SK-N-SH treated with all-trans-retinoic acid at 6 μM for 48 hours (cell line): ENCODE data around the gene SEMA4D.

Source experiments
- ATAC-seq: fragments of 200-7000 bp; cut with Tn5 transposase; 3 replicates; pipeline ENCODE4 v1.9.1; 2020; ENCODE audit warnings: mild to moderate bottlenecking, moderate library complexity
- ARNTL ChIP-seq: fragments of 450-650 bp; formaldehyde crosslinking; IDR thresholded peaks from 2 replicates; pipeline ENCODE4 v1.5.0; 2020; ENCODE audit warnings: low read depth, mild to moderate bottlenecking, moderate library complexity, borderline replicate concordance
- BACH2 ChIP-seq: fragments of 250-450 bp; sonication (Bioruptor Pico); IDR thresholded peaks from 2 replicates; pipeline ENCODE4 v1.9.0; 2021; ENCODE audit warnings: mild to moderate bottlenecking, borderline replicate concordance
- CSDC2 ChIP-seq: fragments of 250-450 bp; sonication (Bioruptor Pico); IDR thresholded peaks from 2 replicates; pipeline ENCODE4 v1.5.0; 2020; ENCODE audit warnings: mild to moderate bottlenecking, moderate library complexity
- ESRRG ChIP-seq: fragments of 250-450 bp; sonication (Bioruptor Pico); IDR thresholded peaks from 2 replicates; pipeline ENCODE4 v1.6.1; 2021; ENCODE audit warnings: mild to moderate bottlenecking
- GLIS3 ChIP-seq: fragments of 250-450 bp; sonication (Bioruptor Pico); IDR thresholded peaks from 2 replicates; pipeline ENCODE4 v1.5.0; 2020; ENCODE audit warnings: mild to moderate bottlenecking, moderate library complexity
- ISL1 ChIP-seq: fragments of 250-450 bp; sonication (Bioruptor Pico); IDR thresholded peaks from 2 replicates; pipeline ENCODE4 v2.1.2; 2022; ENCODE audit warnings: mild to moderate bottlenecking, moderate library complexity
- OSR1 ChIP-seq: fragments of 250-450 bp; sonication (Bioruptor Pico); IDR thresholded peaks from 2 replicates; pipeline ENCODE4 v1.8.0; 2022; ENCODE audit warnings: moderate library complexity, mild to moderate bottlenecking, inconsistent platforms
- PPARA ChIP-seq: fragments of 250-450 bp; sonication (Bioruptor Pico); IDR thresholded peaks from 2 replicates; pipeline ENCODE4 v1.5.0; 2020; ENCODE audit warnings: mild to moderate bottlenecking, borderline replicate concordance
- SNAI2 ChIP-seq: fragments of 250-450 bp; sonication (Bioruptor Pico); IDR thresholded peaks from 2 replicates; pipeline ENCODE4 v1.5.0; 2020; ENCODE audit warnings: mild to moderate bottlenecking, moderate library complexity
- TCF4 ChIP-seq: fragments of 250-450 bp; sonication (Bioruptor Pico); IDR thresholded peaks from 2 replicates; pipeline ENCODE4 v1.8.0; 2021; ENCODE audit warnings: mild to moderate bottlenecking, moderate library complexity, borderline replicate concordance
- TOX ChIP-seq: fragments of 250-450 bp; sonication (Bioruptor Pico); IDR thresholded peaks from 2 replicates; pipeline ENCODE4 v1.8.0; 2021; ENCODE audit warnings: mild to moderate bottlenecking, moderate library complexity, borderline replicate concordance
- ZC3H10 ChIP-seq: fragments of 250-450 bp; sonication (Bioruptor Pico); IDR thresholded peaks from 2 replicates; pipeline ENCODE4 v1.5.1; 2021; ENCODE audit warnings: mild to moderate bottlenecking, moderate library complexity
- ZFP3 ChIP-seq: fragments of 250-450 bp; sonication (Bioruptor Pico); IDR thresholded peaks from 2 replicates; pipeline ENCODE4 v1.5.0; 2020; ENCODE audit warnings: mild to moderate bottlenecking, moderate library complexity
- ZFP30 ChIP-seq: fragments of 450-650 bp; formaldehyde crosslinking; IDR thresholded peaks from 2 replicates; pipeline ENCODE4 v1.5.0; 2022; ENCODE audit warnings: mild to moderate bottlenecking, moderate library complexity
- ZNF565 ChIP-seq: fragments of 450-650 bp; formaldehyde crosslinking; conservative IDR thresholded peaks from 2 replicates; pipeline ENCODE4 v1.5.0; 2020; ENCODE audit warnings: low read depth, mild to moderate bottlenecking, moderate library complexity
- ZNF70 ChIP-seq: fragments of 450-650 bp; formaldehyde crosslinking; IDR thresholded peaks from 2 replicates; pipeline ENCODE4 v1.5.0; 2020; ENCODE audit warnings: mild to moderate bottlenecking, moderate library complexity
- ZNF8 ChIP-seq: fragments of 450-650 bp; formaldehyde crosslinking; IDR thresholded peaks from 2 replicates; pipeline ENCODE4 v1.5.0; 2020; ENCODE audit warnings: mild to moderate bottlenecking, moderate library complexity
- TF ChIP-seq, protein P1 (sequence below): fragments of 250-450 bp; sonication (Bioruptor Pico); IDR thresholded peaks from 2 replicates; pipeline ENCODE4 v1.8.0; 2020; ENCODE audit warnings: mild to moderate bottlenecking, moderate library complexity, borderline replicate concordance
- TF ChIP-seq, protein P2 (sequence below): fragments of 250-450 bp; sonication (Bioruptor Pico); IDR thresholded peaks from 2 replicates; pipeline ENCODE4 v1.5.0; 2020; ENCODE audit warnings: mild to moderate bottlenecking, moderate library complexity
- TF ChIP-seq, protein P3 (sequence below): fragments of 250-450 bp; sonication (Bioruptor Pico); IDR thresholded peaks from 2 replicates; pipeline ENCODE4 v1.5.1; 2020; ENCODE audit warnings: low read depth, mild to moderate bottlenecking, moderate library complexity

SEMA4D gene

DNA sequence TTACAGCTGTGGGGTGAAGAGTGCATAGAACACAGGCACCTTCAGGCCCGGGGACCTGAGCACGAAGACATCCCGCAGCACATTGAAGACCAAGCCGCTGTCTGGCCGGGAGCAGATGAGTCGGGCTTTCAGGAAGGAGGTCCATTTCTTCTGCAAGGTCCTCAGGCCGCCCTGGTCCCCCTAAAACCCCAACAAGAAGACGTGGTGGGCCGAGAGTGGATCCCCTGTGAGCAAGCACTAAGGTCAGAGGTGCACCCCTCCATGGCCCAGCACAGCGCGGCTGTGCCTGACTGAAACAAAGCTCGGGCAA is 109.1 kb downstream of the SEMA4D start:
- no peak for ATAC-seq
- TF ChIP-seq, protein P1, sequence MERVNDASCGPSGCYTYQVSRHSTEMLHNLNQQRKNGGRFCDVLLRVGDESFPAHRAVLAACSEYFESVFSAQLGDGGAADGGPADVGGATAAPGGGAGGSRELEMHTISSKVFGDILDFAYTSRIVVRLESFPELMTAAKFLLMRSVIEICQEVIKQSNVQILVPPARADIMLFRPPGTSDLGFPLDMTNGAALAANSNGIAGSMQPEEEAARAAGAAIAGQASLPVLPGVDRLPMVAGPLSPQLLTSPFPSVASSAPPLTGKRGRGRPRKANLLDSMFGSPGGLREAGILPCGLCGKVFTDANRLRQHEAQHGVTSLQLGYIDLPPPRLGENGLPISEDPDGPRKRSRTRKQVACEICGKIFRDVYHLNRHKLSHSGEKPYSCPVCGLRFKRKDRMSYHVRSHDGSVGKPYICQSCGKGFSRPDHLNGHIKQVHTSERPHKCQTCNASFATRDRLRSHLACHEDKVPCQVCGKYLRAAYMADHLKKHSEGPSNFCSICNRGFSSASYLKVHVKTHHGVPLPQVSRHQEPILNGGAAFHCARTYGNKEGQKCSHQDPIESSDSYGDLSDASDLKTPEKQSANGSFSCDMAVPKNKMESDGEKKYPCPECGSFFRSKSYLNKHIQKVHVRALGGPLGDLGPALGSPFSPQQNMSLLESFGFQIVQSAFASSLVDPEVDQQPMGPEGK (CRISPR knock-in tag): no peak
- no peak for TF ChIP-seq ESRRG (CRISPR knock-in tag)
- TF ChIP-seq ZNF8: no peak
- TF ChIP-seq GLIS3 (CRISPR knock-in tag): no peak
- TF ChIP-seq ZNF565 (CRISPR knock-in tag): no peak
- TF ChIP-seq ZFP30 (CRISPR knock-in tag): no peak
- TF ChIP-seq ZNF70 (CRISPR knock-in tag): no peak
- no peak for TF ChIP-seq OSR1
- no peak for TF ChIP-seq ZFP3 (CRISPR knock-in tag)
- no peak for TF ChIP-seq TCF4

DNA sequence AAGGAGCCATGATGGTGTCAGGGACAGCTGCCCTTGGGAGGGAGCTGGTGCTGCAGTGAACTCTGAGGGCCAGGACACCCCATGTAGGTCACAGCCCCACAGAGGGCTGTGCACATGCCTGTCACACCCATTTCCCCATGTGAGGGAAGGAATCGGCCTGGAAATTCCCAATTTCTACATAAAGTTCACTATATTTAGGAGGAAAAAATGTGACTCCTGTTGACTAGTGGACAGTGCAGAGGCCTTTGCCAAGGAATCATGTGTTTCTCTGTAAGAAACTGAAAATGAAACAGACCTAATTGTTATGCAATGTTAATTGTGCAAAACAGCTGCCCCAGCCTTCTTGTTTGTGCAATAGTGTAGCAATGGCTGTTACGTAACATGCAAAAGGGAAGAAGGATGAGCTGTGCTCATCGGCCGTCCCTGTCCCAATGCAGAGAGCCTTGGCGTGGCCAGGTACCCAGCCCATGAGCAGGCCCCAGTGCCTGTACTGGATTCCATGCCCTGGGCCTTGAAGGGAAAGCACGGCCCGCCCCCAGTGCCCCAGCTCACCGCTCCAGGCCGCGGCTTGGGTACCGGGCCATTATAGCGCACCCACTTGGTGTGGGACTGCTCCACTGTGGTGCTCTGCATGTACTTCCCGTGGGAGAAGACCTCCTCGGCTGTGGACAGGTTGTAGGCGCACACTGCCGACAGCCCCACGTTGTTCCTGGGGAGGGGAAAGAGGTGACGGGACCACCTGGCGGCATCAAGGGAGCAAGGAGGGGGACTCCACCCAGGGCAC is 109.6 kb downstream of the SEMA4D start:
- TF ChIP-seq SNAI2 (CRISPR knock-in tag) (no peak), GLIS3 (CRISPR knock-in tag) (no peak), PPARA (CRISPR knock-in tag) (no peak), ZNF8 (no peak), BACH2 (CRISPR knock-in tag) (no peak), ZFP30 (CRISPR knock-in tag) (no peak)

DNA sequence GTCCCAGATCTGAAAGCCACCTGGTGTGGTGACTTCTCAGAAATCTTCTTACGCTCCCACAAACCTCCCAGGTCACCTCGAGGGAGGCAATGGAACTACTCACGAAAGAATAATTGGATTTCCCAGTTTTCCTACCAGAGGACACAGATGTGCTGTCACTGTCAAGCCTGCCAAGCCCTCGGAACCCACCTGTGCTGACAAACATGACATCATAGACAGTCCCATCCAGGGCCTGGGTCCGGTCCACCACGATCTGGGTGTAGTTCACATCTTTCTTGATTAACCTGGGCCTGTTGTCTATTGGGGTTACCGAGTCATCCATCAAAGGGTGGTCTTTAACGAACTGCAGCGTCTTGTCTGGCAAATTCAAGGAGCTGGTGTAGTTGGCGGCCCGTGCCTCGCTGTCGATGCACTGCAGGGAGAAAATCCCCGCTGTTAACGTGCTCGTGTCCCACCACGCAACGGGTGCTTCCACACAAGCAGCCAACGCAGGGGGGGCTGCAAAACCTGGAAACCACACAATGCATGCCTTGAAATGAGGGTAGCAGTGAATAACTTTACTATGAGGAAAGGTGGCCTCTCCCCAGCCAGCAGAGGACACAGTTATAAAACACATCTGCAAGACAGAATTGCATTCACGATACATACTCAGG is 110.6 kb downstream of the SEMA4D start:
- TF ChIP-seq ZFP30 (CRISPR knock-in tag) (no peak), ESRRG (CRISPR knock-in tag) (no peak), ISL1 (CRISPR knock-in tag) (no peak), ARNTL (CRISPR knock-in tag) (no peak), CSDC2 (CRISPR knock-in tag) (no peak), ZC3H10 (CRISPR knock-in tag) (no peak), BACH2 (CRISPR knock-in tag) (no peak), SNAI2 (CRISPR knock-in tag) (no peak)
- TF ChIP-seq, protein P2, sequence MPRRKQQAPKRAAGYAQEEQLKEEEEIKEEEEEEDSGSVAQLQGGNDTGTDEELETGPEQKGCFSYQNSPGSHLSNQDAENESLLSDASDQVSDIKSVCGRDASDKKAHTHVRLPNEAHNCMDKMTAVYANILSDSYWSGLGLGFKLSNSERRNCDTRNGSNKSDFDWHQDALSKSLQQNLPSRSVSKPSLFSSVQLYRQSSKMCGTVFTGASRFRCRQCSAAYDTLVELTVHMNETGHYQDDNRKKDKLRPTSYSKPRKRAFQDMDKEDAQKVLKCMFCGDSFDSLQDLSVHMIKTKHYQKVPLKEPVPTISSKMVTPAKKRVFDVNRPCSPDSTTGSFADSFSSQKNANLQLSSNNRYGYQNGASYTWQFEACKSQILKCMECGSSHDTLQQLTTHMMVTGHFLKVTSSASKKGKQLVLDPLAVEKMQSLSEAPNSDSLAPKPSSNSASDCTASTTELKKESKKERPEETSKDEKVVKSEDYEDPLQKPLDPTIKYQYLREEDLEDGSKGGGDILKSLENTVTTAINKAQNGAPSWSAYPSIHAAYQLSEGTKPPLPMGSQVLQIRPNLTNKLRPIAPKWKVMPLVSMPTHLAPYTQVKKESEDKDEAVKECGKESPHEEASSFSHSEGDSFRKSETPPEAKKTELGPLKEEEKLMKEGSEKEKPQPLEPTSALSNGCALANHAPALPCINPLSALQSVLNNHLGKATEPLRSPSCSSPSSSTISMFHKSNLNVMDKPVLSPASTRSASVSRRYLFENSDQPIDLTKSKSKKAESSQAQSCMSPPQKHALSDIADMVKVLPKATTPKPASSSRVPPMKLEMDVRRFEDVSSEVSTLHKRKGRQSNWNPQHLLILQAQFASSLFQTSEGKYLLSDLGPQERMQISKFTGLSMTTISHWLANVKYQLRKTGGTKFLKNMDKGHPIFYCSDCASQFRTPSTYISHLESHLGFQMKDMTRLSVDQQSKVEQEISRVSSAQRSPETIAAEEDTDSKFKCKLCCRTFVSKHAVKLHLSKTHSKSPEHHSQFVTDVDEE (CRISPR knock-in tag): no peak
- TF ChIP-seq, protein P3, sequence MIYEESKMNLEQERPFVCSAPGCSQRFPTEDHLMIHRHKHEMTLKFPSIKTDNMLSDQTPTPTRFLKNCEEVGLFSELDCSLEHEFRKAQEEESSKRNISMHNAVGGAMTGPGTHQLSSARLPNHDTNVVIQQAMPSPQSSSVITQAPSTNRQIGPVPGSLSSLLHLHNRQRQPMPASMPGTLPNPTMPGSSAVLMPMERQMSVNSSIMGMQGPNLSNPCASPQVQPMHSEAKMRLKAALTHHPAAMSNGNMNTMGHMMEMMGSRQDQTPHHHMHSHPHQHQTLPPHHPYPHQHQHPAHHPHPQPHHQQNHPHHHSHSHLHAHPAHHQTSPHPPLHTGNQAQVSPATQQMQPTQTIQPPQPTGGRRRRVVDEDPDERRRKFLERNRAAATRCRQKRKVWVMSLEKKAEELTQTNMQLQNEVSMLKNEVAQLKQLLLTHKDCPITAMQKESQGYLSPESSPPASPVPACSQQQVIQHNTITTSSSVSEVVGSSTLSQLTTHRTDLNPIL (CRISPR knock-in tag): no peak
- ATAC-seq: no peak

More for the DNA sequence above, 109.6 kb downstream of the SEMA4D start:
- no peak for ATAC-seq

DNA sequence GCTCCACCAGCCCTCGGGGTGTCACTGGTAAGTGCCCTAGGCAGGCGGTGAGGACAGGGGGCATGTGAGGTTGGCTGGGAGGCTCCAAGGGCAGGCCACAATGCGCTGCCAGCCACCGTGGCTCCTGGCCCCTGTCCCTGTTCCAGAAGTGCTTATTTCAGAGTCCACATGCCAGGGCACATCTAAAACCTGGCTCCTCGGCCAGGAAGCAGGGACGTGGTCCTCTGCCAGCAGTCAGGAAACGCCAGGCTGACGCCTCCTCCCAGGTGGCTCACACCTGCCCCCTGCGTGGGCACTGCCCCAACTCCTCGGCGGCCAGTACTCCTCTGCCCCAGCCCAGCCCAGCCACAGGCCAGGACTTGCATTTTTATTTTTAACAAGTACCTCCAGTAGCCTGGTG is 111.1 kb downstream of the SEMA4D start:
- TF ChIP-seq TCF4 (no peak), TOX (CRISPR knock-in tag) (no peak)
- TF ChIP-seq, protein P1 (CRISPR knock-in tag): no peak
- TF ChIP-seq, protein P2 (CRISPR knock-in tag): no peak
- ATAC-seq: no peak
